ENCODE data around the gene PDHB.

The PDHB gene

DNA sequence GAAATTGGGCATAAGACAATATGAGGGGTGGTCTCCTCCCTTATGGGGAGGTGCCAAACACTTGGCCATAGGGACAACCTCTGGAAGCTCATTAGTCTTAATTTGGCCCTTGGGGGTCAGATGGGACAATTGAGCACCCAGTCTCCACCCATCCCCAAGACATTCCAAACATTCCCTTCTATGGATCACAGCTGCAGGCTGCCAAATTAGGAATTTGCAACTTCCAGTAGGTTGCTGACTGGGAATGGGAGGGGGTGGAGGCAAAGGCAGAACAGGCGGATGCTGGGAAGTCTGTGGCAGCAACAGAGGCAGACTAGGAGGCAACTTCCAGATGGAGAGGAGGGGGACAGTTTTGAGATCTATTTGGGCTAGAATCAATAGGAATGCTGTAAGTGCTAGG, 1.4 kb upstream of the PDHB start:
- DNase-seq = peak; percentile 29

DNA sequence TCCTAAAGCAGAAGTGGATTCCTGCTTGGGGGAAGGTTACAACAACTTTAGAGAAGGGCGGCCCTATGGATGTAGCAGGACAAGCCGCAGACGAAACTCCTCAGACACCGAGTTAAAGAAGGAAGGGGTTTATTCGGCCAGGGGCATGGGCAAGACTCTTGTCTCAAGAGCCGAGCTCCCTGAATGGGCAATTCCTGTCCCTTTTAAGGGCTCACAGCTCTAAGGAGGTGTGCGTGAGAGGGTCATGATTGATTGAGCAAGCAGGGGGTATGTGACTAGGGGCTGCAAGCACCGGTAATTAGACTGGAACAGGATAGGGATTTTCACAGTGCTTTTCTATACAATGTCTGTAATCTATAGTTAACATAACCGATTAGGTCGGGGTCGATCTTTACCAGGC, 879 bp upstream of the PDHB start:
- DNase-seq = no peak

DNA sequence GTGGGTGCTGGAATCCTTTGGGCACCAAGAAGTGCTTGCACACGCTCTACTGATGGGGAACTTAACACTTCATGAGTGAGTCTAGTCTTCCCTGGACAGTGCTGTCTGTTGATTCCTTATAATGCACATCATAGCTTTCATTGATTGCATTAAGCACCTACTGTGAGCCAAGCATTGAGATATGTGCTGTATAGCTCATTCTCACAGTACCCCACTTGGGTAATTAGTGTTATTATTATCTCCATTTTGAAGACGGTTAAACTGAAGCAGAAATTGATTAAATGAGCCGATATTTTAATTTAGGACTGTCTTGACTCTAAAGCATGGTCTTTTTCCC, 504 bp upstream of the PDHB start:
- DNase-seq = no peak

DNA sequence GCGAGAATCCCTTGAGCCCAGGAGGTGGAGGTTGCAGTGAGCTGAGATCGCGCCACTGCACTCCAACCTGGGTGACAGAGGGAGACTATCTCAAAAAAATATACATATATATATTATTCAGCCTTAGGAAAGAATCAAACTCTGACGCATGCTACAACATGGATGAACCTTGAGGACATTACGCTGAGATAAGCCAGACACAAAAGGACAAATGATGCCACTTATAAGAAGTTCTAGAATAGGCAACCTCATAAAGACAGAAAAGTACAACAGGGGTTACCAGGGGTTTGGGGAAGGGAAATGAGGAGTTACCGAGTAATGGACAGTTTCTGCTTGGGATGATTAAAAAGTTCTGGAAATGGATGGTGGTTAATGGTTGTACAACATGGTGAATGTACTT, 727 bp downstream of the PDHB start:
- no peak for DNase-seq

DNA sequence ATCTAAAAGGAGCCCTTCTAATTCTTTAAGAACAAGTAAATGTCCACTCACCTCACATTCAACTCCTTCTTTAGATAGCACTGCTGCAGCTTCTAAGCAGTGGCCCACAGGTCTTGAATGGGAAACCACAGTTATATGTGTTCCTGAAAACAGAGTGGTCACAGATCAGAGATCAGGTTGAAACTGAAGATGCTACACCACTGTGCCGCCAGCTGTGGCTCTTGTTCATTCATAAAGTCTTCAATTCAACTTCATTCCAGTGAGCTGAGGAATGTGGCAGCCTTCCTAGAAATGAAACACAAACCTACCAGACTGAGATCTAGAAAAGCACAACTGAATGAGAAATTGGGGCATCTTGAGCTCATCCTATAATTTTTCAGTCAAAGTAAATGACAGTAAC, 4.0 kb downstream of the PDHB start:
- DNase-seq = no peak

DNA sequence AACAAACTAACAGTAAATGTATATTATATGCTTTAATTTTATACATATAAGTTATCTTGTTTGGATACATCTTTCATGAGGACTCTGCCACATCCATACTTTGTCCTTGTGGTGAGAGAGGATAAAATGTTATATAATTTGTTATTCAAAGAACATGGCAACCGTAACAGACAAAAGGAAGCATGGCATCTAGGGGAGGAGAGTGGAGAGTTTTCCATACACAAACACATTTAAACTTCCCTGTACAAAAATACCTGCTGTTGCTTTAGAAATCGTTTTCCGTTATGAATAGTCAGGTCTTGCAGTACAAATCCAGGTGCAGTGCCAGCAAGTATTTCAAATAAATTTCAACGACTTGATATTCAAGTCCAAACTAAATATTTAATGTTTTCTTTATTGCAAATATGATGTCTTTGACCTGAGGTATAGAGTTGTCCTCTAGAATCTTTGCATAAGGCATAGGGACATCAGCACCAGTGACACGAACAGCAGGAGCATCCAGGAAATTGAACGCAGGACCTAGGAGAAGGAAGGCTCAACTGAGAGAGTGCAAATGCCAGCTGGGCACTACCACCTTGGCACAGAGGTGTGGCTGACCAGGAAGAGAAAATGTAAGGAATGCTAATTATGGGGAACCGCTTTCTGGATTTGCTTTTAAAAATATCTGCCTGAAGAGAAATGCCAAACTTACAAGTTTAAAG, 5.8 kb downstream of the PDHB start:
- DNase-seq = no peak

DNA sequence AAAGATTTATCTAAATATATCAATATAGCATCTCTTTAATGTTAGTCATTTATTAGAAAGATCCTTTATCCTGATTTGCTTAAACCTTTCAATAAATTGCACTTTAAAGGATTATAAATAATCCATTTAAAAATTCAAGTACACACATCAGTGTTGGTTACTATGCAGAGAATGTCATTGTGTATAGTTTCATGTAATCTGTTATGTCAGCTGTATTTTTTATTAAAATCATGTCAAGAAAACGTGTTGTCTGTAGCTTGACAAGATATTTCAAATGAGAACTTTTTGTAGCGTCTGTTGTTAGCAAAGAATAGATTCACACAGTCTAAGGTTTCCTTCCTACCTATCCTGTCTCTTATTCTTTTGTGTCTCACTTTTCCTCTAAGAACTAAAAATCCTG, 7.8 kb downstream of the PDHB start:
- no peak for DNase-seq

DNA sequence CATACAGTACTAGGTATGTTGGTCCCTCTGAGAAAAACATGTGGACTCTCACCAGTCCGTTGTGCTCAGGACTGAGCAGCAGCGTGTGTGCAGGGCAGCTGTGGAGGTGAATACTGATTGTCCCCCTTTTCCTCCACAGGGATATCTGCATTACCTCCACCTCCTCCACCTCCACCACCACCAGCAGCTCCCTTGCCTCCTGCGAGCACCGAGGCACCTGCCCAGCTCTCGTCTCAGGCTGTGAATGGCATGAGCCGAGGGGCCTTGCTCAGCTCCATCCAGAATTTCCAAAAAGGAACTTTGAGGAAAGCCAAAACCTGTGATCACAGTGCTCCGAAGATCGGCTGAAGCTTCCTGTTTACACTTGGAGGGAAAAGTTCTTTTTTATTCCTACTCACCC, 9.0 kb downstream of the PDHB start:
- no peak for DNase-seq

DNA sequence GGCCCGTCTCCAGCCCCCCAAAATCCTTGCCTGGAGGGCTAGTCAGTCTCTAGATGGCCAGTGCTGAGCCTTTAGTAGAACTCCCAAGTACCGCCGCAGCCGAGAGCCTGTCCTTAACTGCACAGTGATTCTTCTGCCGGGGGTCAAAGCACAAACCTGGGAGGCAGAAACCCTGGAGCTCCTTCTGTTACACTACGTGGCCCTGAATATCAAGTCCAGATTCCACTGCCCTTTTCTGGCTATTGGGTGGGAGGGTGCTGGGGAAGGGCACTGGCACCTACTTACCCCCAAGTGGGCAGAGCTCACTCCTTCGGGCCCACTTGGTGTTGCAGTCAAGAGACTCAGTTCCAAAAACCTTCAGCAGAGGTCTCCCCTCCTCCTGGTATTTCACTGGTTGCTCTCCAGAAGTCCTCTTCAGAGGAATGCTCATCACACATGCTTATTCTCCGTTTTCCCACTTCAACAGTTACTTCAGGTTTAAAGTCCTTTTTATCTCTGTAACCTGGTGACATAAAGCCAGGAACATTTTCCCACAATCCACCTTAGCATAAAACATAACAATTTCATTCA, 10.8 kb downstream of the PDHB start:
- DNase-seq = no peak

DNA sequence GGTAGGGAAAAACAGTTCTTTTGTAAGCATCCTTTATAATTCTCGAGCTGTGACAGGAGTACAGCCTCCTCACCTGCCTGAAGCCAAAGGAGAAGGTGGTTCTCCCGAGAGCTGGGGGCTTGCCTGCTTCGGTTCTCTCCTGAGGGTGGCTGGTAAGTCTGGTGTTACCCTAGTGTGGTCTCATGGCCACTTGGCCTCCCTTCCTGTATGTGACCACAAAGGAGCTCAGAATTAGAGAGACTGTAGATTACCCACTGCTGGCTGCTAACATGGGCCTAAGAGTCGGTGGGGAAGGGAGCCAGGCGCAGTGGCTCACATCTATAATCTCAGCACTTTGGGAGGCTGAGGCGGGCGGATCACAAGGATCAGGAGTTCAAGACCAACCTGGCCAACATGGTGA, 12.6 kb downstream of the PDHB start:
- DNase-seq = no peak

DNA sequence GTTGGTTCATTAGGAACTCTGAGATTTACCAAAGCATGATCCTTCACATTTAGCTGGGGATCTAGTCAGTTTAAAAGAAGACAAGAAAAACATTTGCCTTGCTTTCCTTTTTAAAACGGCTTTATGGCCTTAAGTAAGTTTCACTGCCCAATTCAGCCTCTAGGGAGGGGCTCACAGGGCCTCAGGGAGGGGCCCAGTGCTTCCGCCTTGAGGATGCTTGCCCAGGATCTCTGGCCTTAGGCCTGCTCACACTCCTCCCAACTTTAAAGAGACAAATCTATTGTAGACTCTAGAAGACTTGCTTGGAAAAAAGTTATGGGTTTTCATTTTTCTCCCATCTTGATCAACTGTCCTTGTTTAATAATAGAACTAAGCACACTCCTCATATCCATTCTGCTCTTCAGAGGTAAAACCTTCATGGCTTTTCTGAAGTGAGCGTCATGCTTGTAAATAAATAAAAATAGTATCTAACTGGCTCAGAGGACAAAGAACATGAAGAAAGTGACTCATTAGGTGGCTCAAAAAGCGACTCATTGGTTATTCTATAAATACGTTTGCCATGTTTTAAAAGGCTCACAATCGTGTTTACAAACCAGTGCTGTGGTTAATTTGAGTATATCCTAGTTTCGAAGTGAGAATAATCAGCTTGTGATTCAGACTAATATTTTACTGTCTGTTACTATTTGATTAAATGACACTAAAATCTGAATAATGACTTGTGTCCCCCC, 13.7 kb downstream of the PDHB start:
- no peak for DNase-seq

DNA sequence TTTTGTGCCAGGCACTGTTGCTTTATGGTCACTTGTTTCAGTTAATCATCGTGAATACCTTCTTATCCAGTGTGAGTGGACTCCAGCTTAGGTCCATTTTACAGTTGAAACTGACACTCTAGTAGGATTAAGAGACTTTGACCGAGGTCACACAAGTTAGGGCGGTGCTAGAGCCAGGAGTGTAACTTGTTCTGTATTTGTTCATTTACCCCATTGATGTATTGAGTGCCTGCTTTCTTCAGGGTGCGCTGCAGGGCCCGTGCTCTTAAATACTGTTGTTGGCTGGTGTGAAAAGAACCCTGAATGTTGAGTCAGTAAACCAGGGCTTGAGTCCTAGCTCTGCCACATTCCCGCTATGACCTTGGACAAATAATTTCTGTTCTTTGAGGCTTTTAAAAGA, 15.4 kb downstream of the PDHB start:
- DNase-seq = no peak

DNA sequence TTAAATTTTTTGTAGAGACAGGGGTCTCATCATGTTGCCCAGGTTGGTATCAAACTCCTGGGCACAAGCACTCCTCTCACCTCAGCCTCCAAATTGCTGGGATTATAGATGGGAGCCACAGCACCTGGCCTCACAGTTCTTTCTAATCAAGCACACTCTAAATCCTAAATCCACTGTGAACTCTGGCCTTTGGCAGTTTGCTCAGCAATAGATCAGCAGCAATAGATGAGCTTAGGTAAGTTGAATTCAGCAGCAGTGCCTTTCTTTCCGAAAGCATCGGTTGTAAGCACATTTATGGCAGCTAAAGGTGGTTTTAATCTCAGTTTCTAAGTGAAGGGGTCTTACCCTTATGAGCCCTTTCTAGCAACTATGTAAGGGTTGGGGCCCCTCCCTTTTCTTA, 16.6 kb downstream of the PDHB start:
- no peak for DNase-seq

DNA sequence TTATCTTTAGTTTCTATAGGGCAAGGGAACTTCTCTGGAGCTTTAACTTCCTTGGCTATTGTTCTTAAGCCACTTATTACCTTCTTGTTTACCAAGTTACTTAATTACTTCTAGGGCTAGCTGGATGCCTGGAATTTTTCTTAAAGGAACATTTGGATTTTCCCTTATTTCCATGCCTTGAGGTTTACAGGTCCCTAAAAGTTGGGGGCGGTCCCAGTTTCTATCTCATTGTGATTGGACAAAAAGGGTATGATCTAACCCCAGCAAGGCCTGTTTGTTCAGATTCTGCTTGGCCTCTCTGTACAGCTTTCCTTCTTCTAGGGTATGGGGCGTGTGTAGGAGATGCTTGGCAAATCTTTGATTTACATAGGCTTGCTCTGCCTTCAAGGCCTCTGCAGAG, 17.4 kb downstream of the PDHB start:
- no peak for DNase-seq

DNA sequence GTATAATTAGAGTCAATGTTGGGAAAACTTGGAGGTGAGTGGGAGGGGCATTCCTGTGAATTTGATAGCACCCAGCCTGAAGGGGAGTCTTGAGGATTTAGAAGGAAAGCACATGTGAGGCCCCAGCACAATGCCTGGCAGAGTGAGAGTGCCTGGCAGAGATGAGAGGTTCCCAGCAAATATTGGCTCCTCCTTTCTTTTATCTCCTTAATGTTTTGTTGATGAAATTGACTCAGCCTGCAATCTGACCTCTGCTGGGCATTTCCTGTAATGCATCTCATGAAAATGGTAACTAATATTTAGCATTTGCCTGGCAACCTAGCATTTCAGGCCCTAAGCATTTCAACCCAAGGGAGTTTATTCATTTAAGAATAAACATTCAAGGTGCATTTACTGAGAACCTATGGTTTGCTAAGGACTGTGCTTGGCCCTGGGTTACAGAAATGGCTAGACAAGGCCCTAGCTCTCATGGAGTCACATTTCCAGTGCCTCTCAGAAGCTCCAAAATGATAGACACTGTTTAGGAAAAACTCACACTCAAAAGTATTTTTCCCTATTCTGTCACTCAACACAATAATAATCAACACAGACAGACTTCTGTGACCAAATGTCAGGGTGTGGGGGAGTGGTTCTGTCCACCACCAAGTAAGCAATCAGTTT, 19.0 kb downstream of the PDHB start:
- no peak for DNase-seq

DNA sequence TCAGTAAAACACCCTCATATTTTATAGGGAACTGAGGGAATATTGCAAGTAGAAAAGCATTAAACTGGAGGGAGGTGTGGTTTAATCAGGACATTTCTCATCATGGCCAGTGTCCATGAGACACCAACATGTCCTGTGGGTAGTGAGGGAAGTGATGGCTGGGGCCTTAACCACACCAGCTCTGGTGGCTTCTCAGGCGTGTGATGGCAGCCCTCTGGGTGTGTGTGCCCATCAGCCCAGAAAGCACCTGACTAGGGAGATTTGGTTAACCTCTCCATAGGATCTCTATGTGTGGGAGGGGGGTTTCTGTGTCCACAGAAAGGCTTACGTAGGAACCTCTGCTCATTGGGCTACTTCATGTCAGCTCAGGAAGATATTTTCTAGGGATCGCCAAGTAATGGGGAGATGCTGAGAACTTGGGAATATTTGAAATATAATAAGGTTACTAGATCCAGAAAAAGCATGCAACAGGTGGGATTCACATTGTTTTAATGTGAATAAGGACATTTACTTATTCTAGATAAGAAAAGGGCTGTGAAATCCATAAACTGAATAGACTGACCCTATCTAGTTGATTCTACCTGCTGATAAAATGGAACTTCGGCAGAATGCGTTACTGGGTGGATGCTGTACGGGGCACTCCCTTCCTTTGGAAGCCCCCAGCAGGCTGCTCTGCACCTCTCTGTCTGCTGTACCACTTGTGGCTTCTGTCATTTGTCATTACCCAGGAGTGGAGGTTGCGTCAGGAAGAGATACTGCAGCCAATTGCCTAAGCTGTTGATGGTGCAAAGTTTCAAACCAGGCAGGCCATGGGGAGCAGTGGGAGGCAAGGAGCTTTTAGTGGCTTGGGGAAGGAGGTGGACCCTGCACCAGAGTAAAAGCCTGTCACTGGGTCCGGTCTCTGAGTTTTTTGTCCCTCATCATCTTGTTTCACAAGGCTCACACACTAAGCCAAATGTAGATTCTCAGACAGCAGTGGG, 21.5 kb downstream of the PDHB start:
- DNase-seq = no peak

DNA sequence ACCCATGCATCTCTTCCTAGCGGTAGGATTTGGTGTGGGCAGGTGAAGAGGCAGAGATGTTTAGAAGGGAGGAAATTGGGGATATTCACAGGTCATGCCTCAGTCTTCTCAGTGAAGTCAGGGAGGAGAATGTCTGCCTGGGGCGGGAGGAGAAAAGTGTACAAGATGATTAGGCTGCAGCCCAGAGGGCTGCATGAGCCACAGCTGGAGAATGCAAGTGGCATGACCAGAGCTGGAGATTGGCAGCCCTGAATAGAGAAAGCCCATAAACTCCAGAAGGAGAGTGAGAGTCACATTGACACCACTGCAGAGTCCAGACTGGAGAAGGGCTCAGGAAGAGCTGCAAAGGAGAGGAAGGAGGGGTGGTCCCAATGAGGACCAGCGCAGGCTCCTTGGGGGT, 22.6 kb downstream of the PDHB start:
- DNase-seq = no peak

DNA sequence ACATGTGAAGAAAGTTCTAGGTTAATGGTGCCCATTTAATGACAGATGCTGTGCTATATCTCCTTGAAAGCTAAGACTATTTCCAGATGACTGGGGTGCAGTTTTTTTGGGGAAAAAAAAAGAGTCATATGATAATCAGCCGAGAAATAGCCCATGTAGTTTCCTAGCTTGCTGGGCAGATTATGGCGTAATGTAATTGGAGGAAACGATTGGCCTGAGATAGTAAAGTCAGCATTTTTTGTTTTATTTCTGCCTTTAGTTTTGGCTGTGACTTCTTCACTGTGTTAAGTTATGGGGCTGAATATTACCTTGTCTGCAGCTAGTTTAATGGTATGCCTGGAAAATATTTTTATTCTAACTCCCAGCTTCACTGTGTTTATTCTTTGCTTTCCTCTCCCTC, 24.0 kb downstream of the PDHB start:
- DNase-seq = no peak

DNA sequence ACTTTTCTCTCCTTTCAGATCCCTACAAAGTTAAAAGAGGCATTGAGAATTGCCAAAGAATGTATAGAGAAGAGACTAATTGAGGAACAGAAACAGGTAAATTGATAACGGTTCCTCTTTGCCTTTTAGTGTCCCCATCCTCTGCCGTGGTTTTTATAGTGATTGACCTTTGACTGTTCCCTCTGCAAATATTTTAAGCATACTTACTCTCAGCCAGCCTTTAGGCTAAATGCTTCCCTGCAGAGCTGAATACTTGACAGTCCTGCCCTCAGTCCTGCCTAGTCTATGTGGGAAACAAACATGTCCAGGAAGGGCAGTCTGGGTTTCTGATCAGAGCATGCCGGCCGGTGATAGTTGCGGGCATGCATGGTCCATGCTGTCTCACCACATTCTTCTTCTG, 24.7 kb downstream of the PDHB start:
- no peak for DNase-seq

DNA sequence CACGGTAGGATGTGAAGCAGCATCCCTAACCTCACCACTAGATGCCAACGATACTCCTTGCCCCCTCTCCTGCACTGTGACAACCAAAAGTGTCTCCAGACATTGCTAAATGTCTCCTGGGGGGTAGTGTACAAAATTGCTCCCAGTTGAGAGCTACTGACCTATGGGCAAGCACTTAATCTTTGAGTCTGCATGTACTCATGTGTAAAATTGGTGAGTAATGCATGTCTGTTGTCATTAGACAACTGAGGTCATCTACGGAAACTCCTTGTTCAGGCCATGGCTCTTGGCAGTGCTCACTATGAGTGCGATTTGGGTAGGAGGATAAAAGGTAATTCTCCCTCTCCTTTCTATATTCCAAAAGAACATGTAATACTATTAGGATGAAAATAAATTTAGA, 29.2 kb downstream of the PDHB start:
- no peak for DNase-seq

DNA sequence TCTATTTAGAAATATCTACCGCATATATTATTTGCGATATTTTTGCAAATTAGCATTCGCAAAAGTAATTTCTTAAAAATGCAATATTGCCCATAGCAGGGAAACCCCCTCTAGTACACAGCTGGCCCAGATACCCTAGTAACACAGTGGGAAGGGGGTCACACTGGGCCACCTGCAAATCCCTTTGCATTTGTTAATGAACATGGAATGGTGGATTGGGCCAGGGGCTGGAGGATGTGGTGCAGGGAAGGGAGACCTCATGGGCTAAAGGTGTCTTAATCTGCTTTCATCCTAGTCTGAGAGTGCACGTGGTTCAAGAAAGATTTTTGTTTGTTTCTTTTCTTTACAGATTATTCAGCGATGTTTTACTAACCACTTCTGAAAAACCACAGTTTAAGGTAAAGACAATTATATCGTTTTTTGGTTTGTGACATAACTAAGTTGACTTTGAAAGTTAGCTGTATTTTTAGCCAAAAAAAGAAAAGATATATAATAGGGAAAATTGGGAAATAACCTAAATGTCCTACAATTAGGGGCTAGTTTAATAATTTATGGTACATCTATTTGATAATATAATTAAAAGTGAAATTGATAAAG, 30.0 kb downstream of the PDHB start:
- no peak for DNase-seq

DNA sequence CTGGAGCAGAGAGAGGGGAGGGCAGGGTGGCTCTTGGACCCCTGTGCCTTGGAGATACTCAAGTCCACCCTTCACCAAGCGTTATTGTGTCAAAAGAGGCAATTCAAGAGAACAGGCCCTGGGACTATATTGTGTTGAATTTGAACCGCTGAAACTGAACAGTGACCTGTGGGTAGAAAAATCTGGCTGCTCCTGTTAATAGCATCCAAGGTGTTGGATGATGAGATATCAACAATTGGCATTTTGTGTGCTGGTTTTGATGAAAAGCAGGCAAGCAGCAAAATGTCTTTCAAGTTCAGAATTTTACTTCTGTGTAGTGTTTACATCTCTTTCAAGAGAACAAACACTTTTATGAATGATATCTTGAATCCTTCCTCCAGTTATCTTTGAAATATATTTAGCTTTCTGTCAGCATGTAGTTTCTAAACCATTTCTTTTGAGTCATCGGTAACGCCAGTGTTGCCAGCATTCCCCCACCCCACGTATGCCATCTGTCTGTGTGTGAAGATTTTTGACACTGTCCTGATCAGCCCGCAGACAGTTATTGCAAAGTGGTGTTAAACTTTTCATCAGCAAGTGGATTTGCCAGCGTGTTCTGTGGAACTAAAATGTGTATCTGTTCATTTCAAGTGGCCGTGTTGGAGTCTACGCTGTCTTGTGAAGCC, 34.8 kb downstream of the PDHB start:
- no peak for DNase-seq

All from 8988T (cell line).